HG02870 (cell line): Measurements from ENCODE around the gene SLC35B4.

Experiments
- ATAC-seq: cut with Tn5 transposase; IDR thresholded peaks from one replicate; pipeline ENCODE4 v1.9.1; 2021; ENCODE audit warnings: mild to moderate bottlenecking, moderate library complexity; ENCODE audit not compliant: unreplicated experiment

Gene SLC35B4

DNA sequence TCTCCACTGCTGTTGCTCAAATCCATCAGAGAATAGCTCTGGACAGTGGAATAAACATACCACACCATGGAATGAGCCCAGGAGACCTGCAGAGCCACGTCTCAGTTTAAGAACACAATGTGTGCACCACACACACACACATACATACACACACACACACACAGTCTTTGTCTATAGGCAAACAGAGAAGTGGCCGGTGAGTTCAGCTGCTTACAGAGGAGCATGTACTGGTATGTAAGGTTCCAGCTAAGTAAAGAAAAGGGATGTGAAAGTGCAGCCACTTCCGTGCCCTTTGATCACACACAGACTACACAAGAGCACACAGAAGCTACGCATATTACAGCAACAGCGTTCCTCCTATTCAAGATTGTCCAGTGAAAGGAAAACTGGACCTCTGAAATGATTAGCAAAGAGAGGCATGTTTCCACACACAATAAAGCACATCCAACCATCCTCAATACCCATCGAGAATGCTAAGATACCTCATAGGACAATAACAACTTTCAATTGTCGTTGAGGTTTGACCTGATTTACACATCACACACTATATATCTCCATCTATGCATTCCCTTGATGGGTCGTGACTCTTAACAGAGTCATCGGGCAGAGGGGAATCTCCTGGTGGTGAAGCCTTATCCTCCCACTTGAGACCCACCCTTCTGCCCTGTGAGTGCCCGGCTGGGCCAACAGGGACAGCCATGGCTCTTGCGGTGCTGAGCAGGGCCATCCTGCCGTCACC, 23.6 kb downstream of the SLC35B4 start:
- peak; percentile 100 for ATAC-seq

DNA sequence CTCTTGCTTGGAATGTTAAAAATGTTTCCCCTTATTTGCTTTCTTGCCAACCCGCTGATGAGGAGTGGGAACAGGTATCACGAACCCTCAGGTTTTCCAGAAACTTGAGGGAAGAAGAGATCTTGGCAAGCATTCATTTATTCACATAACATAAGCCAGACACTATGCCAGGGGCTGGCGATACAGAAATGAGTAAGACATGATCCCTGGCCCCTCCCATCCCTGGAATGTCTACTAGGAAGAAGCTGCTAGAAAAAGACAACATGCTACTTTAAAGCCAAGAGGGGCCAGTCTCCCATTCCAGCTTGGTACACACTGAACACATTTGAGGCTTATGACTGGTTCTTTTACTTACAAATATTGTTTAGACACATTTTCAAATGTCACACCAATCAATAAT, 26.4 kb downstream of the SLC35B4 start:
- ATAC-seq, result no peak

- no peak for ATAC-seq
Measured at GRCh38 chr7:134289841-134290240, 26.9 kb downstream of the SLC35B4 start.

- no peak for ATAC-seq
Measured at GRCh38 chr7:134289423-134289822, 27.3 kb downstream of the SLC35B4 start.

GRCh38 chr7:134287916-134288659, 28.6 kb downstream of the SLC35B4 start:
- ATAC-seq, result no peak

- no peak for ATAC-seq
Measured at GRCh38 chr7:134284952-134285351, 31.8 kb downstream of the SLC35B4 start.

DNA sequence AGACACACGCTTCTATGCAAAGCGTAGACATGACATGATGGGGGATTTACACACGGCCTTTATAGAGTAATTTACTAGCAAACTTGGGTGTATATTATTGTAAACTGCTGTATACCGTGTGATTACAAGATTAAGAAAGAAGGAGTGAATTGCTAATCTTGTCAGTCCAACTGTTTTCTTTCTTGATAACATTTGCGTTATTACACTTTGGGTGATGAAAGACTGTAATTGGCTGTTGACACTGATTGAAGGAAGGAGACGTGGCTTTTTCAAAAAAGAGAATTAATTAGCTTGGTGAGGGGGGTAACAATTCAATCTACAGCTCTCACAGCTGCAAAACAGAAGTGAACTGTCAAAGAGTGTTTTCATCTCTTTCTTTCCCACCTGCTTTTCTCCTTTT, 32.7 kb downstream of the SLC35B4 start:
- no peak for ATAC-seq

DNA sequence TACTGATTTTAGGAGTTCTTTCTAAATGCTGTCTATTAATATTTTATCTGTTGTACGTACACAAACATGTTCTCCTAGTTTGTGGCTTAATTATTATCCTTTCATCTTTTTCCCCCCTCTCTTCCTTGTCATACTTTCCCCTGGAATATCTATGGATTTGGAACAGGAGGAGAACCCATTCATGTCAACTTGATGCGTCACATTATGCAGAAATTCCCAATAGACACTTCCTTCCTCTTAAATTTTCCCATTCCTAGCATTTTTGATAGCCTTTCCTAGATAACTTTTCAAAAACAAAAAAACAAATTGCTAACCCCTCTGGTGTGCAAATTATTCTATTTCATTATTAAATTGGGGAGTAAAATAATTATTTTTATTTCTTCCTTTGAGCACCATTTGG, 36.2 kb downstream of the SLC35B4 start:
- ATAC-seq, result no peak

- no peak for ATAC-seq
Measured at GRCh38 chr7:134279898-134280297, 36.8 kb downstream of the SLC35B4 start.

DNA sequence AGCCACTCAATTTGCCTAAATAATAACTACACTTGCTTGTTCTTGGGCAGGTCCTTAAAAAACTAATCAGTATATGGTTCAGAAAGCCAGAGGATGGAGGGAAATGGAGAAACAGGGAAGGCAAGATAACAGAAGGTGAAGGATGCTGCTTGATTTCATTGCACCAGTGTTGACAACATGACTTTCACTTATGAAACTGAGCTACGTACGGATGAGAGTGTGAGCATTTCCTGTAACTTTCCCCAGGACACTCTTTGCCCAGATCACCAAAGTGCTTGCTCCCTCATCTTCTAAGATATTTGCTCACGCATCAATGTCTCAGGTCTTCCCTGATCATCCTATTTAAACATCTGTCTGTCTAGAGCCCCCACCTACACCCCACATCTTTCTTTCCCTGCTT, 37.4 kb downstream of the SLC35B4 start:
- no peak for ATAC-seq

DNA sequence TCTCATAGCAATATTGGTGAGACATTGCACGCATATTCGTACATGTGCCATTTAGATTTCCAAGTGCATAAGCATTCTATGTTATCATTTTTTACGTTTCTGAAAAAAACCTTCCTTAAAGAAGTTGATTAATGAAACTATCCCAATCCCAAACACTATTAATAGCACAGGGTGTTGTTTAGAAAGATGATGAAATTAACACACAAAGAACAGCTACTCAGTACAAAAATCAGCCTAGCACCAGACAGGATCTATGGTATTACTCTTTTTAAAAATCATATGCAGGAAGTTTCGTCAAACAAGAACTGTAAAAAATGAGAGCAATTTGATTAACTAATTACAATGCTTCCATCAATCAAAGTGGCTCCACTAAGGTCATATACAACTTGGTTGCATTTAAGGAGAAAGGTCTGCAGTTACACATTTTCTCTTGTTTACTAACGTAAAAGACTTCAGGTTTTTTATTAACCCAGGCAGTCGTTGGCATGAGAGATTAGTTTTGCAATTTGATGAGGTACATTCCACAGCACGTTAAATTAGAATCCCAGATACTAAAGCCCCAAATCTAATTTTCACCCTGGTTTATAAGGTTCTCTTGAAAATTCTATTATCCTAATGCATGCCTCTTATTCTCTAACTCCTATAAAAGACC, 38.1 kb downstream of the SLC35B4 start:
- no peak for ATAC-seq

DNA sequence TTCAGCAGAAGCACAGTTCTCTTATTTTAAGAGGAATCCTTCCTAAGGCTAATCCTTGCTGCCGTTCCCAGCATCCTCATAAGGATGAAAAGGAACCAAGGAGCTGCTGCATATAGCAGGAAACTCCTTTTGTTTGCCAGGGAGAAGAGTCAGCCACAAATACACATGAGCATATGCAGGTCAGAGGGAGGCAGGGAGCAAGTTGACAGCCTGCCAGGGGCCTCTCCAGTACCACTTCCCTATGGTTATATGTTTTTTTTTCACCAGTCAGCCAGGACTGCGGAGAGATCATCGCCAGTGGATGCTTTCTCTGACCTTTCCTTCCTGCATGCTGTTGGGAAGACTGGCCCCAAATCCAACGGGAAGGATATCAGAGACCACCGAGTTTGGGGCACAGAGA, 39.8 kb downstream of the SLC35B4 start:
- ATAC-seq, result no peak

DNA sequence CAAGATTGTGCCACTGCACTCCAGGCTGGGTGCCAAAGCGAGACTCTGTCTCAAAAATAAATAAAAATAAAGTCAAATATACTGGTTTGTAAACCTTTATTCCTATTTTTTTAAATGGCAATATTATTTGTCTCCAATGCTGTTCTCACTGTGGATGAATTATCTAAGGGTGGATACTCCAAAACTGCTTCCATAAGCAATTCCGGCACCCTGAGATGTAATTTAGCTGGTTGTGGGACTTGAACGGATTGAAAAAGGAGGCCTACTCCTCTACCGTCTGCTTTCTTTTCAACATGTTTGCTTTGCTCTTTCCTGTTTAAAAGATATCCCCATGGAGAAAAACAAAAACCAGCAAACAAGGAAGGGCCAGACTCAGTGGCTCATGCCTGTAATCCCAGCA, 54.4 kb downstream of the SLC35B4 start:
- no peak for ATAC-seq

GRCh38 chr7:134255814-134256213, 60.9 kb downstream of the SLC35B4 start:
- no peak for ATAC-seq

DNA sequence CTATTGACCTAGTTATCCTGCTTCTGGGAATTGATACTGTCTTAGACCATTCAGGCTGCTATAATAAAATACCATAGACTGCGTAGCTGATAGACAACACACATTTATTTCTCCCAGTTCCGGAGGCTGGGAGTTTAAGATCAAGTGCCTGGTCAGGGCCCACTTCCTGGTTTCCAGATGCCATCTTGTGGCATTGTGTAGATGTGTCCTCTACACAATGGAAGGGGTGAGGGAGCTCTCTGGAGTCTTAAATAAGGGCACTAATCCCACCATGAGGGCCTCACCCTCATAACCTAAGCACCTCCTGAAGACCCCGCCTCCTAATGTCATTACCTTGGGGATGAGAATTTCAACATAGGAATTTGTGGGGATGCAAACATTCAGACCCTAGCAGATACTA, 62.4 kb downstream of the SLC35B4 start:
- no peak for ATAC-seq

DNA sequence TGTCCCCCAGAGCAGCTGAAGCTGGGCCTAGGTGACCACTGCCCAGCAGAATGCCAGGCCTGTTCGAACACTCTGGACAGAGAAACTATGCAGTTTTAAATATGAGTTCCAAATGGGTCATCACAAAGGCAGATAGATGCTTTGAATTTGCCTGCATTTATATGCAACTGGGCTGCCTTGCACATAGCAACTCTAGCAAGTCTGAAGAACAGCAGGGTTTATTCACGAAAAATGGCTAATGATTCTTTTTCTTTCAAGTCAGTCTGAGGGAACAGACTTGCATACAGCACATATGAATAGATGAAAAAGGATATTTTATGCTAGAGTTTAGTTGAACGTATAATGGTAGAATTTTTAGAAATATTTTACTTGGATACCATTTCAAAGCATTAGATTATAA, 68.5 kb downstream of the SLC35B4 start:
- no peak for ATAC-seq

DNA sequence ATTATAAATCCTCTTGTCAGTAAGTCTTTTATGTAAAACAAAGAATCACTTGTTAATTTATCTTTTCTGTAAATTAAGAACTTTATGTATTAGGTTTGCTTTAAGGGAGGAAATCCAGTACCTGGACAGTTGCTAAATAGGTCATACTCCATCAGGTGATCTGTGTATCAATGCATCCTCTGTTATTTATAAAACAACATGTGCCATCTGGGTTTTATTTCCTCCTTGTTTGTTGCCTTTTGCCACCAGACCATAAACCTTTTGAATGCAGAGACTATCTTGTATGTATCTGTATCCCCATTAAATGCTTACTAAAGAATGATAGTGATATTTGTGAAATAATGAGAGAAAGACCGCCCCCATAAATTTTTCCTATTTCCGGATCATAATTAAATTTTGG, 70.0 kb downstream of the SLC35B4 start:
- ATAC-seq, result no peak

DNA sequence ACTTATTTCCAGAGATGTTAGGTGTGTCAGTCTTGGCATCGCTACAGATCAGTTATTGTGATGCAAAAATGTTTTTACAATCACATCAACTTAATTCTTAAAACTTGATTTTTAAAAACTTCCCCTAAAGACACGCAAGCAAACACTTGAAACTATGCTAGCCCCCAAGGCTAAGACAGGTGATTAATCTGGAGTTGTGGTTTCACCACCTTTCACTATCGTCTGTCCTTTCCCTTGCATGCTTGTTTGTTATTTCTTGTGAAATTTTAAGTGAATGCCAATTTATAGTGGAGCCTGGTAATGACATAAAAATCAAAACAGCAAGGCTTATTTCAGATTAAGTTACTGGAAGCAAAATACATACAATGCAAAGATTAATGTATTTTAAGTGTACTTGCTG, 70.4 kb downstream of the SLC35B4 start:
- no peak for ATAC-seq

- no peak for ATAC-seq
Measured at GRCh38 chr7:134245253-134245652, 71.5 kb downstream of the SLC35B4 start.
